Liver (tissue), 9 donors: ENCODE data around the gene STXBP1. TPM values are rescaled to one million over a fixed set of nuclear protein-coding genes. Genes with fewer than 3 reads are reported as not detected.

Source experiments
- DNase-seq: peaks from one replicate; pipeline ENCODE4 v3.0.0-alpha.2; 2017; ENCODE audit warnings: low spot score
- H3K27ac ChIP-seq, 2 donors: one replicate each; pipeline ENCODE4 v1.7.0; 2013; ENCODE audit warnings: inconsistent platforms in 2 of 2, low read length in 2 of 2, control low read depth in 1 of 2, low read depth in 1 of 2, mild to moderate bottlenecking in 1 of 2
- H3K27me3 ChIP-seq, 4 donors: one replicate each; pipeline versions ENCODE4 v1.6.1 to v1.7.0; 2013; ENCODE audit warnings: low read length in 3 of 4, inconsistent platforms in 1 of 4, mild to moderate bottlenecking in 1 of 4, moderate library complexity in 1 of 4; ENCODE audit not compliant: control insufficient read depth in 4 of 4, insufficient read depth in 4 of 4
- H3K36me3 ChIP-seq, 4 donors: one replicate each; pipeline versions ENCODE4 v1.6.1 to v1.7.0; 2013; ENCODE audit warnings: low read length in 3 of 4, mild to moderate bottlenecking in 3 of 4, low read depth in 1 of 4, moderate library complexity in 1 of 4; ENCODE audit not compliant: control insufficient read depth in 4 of 4, insufficient read depth in 3 of 4
- H3K4me1 ChIP-seq, 4 donors: one replicate each; pipeline versions ENCODE4 v1.6.1 to v1.7.0; 2013; ENCODE audit warnings: low read length in 3 of 4, mild to moderate bottlenecking in 3 of 4, moderate library complexity in 1 of 4; ENCODE audit not compliant: control insufficient read depth in 4 of 4, insufficient read depth in 4 of 4
- H3K4me3 ChIP-seq, 3 donors: one replicate each; pipeline versions ENCODE4 v1.6.1 to v1.7.0; 2013; ENCODE audit warnings: low read length in 3 of 3, control low read depth in 1 of 3, low read depth in 1 of 3, mild to moderate bottlenecking in 1 of 3
- H3K9ac ChIP-seq, 2 donors: one replicate each; pipeline ENCODE4 v1.7.0; 2013; ENCODE audit warnings: low read length in 2 of 2, mild to moderate bottlenecking in 2 of 2, moderate library complexity in 2 of 2, control low read depth in 1 of 2, low read depth in 1 of 2
- H3K9me3 ChIP-seq, 4 donors: one replicate each; pipeline versions ENCODE4 v1.6.1 to v1.7.0; 2013; ENCODE audit warnings: low read length in 3 of 4; ENCODE audit not compliant: control insufficient read depth in 4 of 4
- EGR1 ChIP-seq, 2 donors: IDR thresholded peaks; 2 replicates each; pipeline ENCODE4 v1.6.1; 2016 to 2018; ENCODE audit warnings: antibody characterized with exemption in 2 of 2, low read depth in 2 of 2
- FOXA1 ChIP-seq: IDR thresholded peaks from 2 replicates; pipeline ENCODE4 v1.6.1; 2016; ENCODE audit warnings: antibody characterized with exemption
- FOXA2 ChIP-seq: IDR thresholded peaks from 2 replicates; pipeline ENCODE4 v1.6.1; 2016; ENCODE audit warnings: antibody characterized with exemption
- HNF4A ChIP-seq, 2 donors: conservative IDR thresholded peaks; 2 replicates each; pipeline ENCODE4 v1.6.1; 2016; ENCODE audit warnings: antibody characterized with exemption in 2 of 2, mild to moderate bottlenecking in 2 of 2
- HNF4G ChIP-seq: IDR thresholded peaks from 2 replicates; pipeline ENCODE4 v1.6.1; 2016; ENCODE audit warnings: antibody characterized with exemption
- JUND ChIP-seq, 2 donors: IDR thresholded peaks; 2 replicates each; pipeline ENCODE4 v1.6.1; 2016; ENCODE audit warnings: antibody characterized with exemption in 2 of 2
- NR2F2 ChIP-seq: IDR thresholded peaks from 2 replicates; pipeline ENCODE4 v1.6.1; 2016; ENCODE audit warnings: antibody characterized with exemption
- RAD21 ChIP-seq, 2 donors: IDR thresholded peaks; 2 replicates each; pipeline ENCODE4 v1.6.1; 2016; ENCODE audit warnings: antibody characterized with exemption in 2 of 2, mild to moderate bottlenecking in 2 of 2
- RXRA ChIP-seq, 2 donors: IDR thresholded peaks; 2 replicates each; pipeline ENCODE4 v1.6.1; 2017 to 2018; ENCODE audit warnings: antibody characterized with exemption in 2 of 2, mild to moderate bottlenecking in 1 of 2
- SP1 ChIP-seq: IDR thresholded peaks from 2 replicates; pipeline ENCODE4 v1.6.1; 2018; ENCODE audit warnings: antibody characterized with exemption, mild to moderate bottlenecking
- TAF1 ChIP-seq: conservative IDR thresholded peaks from 2 replicates; pipeline ENCODE4 v1.6.1; 2016; ENCODE audit warnings: antibody characterized with exemption, mild to moderate bottlenecking
- YY1 ChIP-seq: IDR thresholded peaks from 2 replicates; pipeline ENCODE4 v1.6.1; 2016; ENCODE audit warnings: antibody characterized with exemption, mild to moderate bottlenecking
- WGBS: extraction: QIAGEN DNeasy Blood & Tissue Kit; methylation state at CpG from one replicate; pipeline ENCODE4 v1.1.7; 2013; 5-methylcytosine and 5-hydroxymethylcytosine counted together
- polyA plus RNA-seq, 2 donors: library from polyadenylated mRNA; stranded (reverse) in 1 of 2; unstranded in 1 of 2; fragments of 200-250 nt in 1 of 2; fragments of >200 nt in 1 of 2; fragmentation: Nextera tagmentation in 1 of 2; extraction: Ambion mirVana in 1 of 2; gene quantifications; one replicate each; pipeline versions ENCODE4 v1.2.1 to v1.2.3, GENCODE V29; 2013 to 2015
- total RNA-seq, 2 donors: library from RNA; depleted of rRNA; stranded (reverse); fragments of >200 nt; gene quantifications; one replicate each; pipeline ENCODE4 v1.2.3, GENCODE V29; 2014
- TF ChIP-seq, protein P1 (sequence below): IDR thresholded peaks from 2 replicates; pipeline ENCODE4 v1.6.1; 2016; ENCODE audit warnings: antibody characterized with exemption
- TF ChIP-seq, protein P2 (sequence below): IDR thresholded peaks from 2 replicates; pipeline ENCODE4 v1.6.1; 2016; ENCODE audit warnings: antibody characterized with exemption, mild to moderate bottlenecking
- TF ChIP-seq, protein P3 (sequence below): IDR thresholded peaks from 2 replicates; pipeline ENCODE4 v1.6.1; 2016; ENCODE audit warnings: antibody characterized with exemption
- TF ChIP-seq, protein P4 (sequence below): fragments of 150-350 bp; IDR thresholded peaks from 2 replicates; pipeline ENCODE4 v1.5.1; 2017; ENCODE audit warnings: improper control_type of control experiment, low read depth, low read length; ENCODE audit not compliant: missing input control
- donor health status: healthy.
- donor health status: healthy.
- donor health status: healthy.
- donor health status: healthy.
- donor health status: healthy.

The STXBP1 gene
- total and polyA plus RNA-seq, 4 donors = 1.7 to 4.6 (median 2.3) TPM

DNA sequence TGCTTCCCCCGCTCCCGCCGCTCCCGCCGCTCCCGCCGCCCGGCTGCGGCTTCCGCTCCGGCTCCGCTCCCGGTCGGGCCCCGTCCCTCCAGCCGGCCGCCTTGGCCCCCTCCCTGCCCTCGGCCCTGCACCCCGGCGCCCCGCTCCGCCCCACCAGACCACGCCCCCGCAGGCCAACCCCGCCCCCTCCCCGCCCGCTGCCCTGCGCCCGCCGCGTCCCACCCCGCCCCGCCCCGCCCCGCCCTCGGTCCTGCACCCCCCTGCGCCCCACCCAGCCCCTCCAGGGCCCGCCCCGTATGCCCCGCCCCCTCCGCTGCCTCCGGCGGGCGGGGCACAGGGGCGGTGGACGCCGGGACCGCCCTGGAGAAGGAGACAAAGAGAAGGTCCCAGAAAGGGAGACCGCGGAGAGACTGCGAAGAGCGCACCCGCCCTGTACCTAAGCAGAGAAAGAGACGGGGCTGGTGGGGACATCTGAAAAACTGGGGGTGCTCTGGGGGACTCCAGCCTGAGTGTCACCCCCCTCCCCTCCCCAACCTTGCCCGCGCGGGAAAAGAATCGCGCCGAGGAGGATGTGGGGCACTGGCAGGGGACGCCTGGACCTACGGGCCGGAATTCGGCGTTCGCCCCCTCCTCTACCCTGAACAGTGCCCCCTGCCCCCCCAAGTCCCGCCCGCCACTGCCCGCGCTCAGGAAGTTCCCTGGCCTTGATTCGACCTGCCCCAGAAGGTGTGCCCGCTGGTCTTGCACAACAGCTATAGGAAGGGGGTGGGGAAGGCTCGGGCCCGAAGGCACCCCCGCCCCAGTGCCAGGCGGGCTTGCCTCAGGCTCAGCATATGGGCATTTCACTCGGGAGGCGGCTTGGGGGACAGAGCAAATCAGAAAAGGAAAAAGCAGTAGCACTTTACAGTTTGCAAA lies 42.8 kb upstream of the STXBP1 start:
- Histone ChIP-seq H3K36me3 (peaks cover 0 to 2% (median 0%) of the 10 kb centered on the region in 4 donors), H3K27ac (peak overlapping the region; percentile 72 to 75), H3K9ac (peak overlapping the region in 1 of 2 donors; percentile 31), H3K9me3 (no peaks in the 10 kb centered on the region), H3K4me1 (peaks cover 10 to 34% (median 25%) of the 10 kb centered on the region in 4 donors), H3K4me3 (peak overlapping the region; percentile 30 to 76 (median 61)), H3K27me3 (no peaks in the 10 kb centered on the region)
- 4% methylated on average over 77 of the region's 78 CpGs for WGBS
- peak; percentile 94 for DNase-seq
- TF ChIP-seq YY1 (no peak), JUND (IDR thresholded peaks at IDR 0.05) (no peak), SP1 (peak; percentile 10)

DNA sequence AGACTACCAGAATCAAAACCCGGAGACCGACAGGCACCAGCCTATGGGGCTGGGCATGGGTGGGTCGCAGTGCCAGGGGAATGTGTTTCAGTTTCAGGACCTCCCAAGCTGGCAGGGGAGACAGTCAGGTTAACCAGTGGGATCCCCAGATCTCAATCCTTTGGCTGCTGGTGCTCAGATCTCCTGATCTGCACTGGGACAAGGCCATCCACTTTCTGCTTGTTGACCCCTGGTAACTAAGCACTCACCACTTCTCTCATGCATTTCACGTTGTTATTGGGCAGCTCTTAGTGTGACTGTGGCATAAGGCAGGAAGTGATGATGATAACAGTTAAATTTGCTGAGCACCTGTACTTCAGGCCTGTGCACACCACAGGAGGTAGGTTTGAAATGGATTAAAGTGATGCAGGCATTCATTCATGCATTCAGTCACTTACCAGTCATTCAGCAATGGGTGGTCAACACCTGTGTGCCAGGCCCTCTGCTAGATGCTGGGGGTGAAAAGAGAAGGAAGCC lies 42.1 kb upstream of the STXBP1 start:
- DNase-seq = no peak
- H3K4me1 ChIP-seq = peaks cover 10 to 34% (median 25%) of the 10 kb centered on the region in 4 donors
- H3K4me3 ChIP-seq = no peak overlapping the region
- H3K36me3 ChIP-seq = peaks cover 0 to 2% (median 0%) of the 10 kb centered on the region in 4 donors
- H3K9me3 ChIP-seq = no peaks in the 10 kb centered on the region
- WGBS = 40% methylated on average over 4 of the region's 4 CpGs
- no peaks in the 10 kb centered on the region for H3K27me3 ChIP-seq
- TF ChIP-seq FOXA2 = no peak
- TF ChIP-seq, protein P1, sequence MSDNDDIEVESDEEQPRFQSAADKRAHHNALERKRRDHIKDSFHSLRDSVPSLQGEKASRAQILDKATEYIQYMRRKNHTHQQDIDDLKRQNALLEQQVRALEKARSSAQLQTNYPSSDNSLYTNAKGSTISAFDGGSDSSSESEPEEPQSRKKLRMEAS = no peak
- TF ChIP-seq, protein P2, sequence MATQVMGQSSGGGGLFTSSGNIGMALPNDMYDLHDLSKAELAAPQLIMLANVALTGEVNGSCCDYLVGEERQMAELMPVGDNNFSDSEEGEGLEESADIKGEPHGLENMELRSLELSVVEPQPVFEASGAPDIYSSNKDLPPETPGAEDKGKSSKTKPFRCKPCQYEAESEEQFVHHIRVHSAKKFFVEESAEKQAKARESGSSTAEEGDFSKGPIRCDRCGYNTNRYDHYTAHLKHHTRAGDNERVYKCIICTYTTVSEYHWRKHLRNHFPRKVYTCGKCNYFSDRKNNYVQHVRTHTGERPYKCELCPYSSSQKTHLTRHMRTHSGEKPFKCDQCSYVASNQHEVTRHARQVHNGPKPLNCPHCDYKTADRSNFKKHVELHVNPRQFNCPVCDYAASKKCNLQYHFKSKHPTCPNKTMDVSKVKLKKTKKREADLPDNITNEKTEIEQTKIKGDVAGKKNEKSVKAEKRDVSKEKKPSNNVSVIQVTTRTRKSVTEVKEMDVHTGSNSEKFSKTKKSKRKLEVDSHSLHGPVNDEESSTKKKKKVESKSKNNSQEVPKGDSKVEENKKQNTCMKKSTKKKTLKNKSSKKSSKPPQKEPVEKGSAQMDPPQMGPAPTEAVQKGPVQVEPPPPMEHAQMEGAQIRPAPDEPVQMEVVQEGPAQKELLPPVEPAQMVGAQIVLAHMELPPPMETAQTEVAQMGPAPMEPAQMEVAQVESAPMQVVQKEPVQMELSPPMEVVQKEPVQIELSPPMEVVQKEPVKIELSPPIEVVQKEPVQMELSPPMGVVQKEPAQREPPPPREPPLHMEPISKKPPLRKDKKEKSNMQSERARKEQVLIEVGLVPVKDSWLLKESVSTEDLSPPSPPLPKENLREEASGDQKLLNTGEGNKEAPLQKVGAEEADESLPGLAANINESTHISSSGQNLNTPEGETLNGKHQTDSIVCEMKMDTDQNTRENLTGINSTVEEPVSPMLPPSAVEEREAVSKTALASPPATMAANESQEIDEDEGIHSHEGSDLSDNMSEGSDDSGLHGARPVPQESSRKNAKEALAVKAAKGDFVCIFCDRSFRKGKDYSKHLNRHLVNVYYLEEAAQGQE = no peak
- TF ChIP-seq RAD21 (IDR thresholded peaks at IDR 0.05) = no peak
- TF ChIP-seq, protein P3, sequence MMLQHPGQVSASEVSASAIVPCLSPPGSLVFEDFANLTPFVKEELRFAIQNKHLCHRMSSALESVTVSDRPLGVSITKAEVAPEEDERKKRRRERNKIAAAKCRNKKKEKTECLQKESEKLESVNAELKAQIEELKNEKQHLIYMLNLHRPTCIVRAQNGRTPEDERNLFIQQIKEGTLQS = no peak
- peak overlapping the region; percentile 72 to 75 for H3K27ac ChIP-seq
- no peak overlapping the region for H3K9ac ChIP-seq

DNA sequence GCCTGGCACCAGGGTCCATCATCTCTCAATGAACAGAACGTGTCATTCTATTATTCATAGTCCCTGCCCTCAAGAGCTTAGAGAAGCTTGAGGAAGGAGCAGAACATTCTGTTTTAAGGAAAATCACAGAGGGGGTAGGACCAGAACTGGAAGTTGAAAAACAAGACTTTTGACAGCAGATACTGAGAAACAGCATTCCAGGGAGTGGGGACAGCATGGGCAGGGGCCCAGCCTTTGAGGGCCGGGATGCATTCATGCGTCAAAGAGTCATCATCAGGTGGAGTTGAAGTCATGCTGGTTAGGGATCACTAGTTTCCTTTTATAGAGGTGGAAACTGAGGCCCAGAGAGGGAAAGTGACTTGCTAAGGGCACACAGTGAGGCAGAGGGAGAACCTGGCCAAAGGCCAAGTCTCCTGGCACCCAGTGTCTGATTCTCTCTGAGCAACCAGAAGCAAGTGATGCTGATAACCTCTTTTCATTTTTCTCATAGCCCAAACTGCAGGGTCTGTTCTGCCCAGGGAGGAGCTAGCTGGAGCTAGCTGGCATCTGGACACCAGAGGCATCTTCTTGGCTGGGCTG lies 41.5 kb upstream of the STXBP1 start:
- no peak overlapping the region for H3K27ac ChIP-seq
- H3K9ac ChIP-seq = no peak overlapping the region
- H3K9me3 ChIP-seq = no peaks in the 10 kb centered on the region
- DNase-seq = no peak
- H3K36me3 ChIP-seq = peaks cover 0 to 2% (median 0%) of the 10 kb centered on the region in 4 donors
- H3K4me1 ChIP-seq = peaks cover 10 to 34% (median 25%) of the 10 kb centered on the region in 4 donors
- no peak overlapping the region for H3K4me3 ChIP-seq
- 90% methylated on average over 3 of the region's 3 CpGs for WGBS
- no peaks in the 10 kb centered on the region for H3K27me3 ChIP-seq
- TF ChIP-seq TAF1 (no peak), RAD21 (IDR thresholded peaks at IDR 0.05) (no peak), FOXA1 (no peak), YY1 (no peak), FOXA2 (no peak), HNF4A (conservative IDR thresholded peaks at IDR 0.05) (no peak), HNF4G (no peak), RXRA (IDR thresholded peaks at IDR 0.05) (no peak), SP1 (no peak), EGR1 (IDR thresholded peaks at IDR 0.05; ENCODE audit: low read depth in 2 of 2) (no peak), NR2F2 (no peak)
- TF ChIP-seq, protein P4, sequence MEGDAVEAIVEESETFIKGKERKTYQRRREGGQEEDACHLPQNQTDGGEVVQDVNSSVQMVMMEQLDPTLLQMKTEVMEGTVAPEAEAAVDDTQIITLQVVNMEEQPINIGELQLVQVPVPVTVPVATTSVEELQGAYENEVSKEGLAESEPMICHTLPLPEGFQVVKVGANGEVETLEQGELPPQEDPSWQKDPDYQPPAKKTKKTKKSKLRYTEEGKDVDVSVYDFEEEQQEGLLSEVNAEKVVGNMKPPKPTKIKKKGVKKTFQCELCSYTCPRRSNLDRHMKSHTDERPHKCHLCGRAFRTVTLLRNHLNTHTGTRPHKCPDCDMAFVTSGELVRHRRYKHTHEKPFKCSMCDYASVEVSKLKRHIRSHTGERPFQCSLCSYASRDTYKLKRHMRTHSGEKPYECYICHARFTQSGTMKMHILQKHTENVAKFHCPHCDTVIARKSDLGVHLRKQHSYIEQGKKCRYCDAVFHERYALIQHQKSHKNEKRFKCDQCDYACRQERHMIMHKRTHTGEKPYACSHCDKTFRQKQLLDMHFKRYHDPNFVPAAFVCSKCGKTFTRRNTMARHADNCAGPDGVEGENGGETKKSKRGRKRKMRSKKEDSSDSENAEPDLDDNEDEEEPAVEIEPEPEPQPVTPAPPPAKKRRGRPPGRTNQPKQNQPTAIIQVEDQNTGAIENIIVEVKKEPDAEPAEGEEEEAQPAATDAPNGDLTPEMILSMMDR = no peak
- TF ChIP-seq, protein P2 = no peak
